Neural progenitor cell (in vitro differentiated cells): ENCODE data around the gene IMP3. TPM values are rescaled to one million over a fixed set of nuclear protein-coding genes. Genes with fewer than 3 reads are reported as not detected.

ENCODE experiments used
- DNase-seq: peaks from one replicate; pipeline ENCODE4 v3.0.0-alpha.2; 2016; ENCODE audit warnings: low spot score
- H2AFZ ChIP-seq: fragments of 200-600 bp; sonication (generic); replicated peaks from 2 replicates; pipeline ENCODE4 v1.6.1; 2016; ENCODE audit warnings: antibody characterized with exemption
- H3F3A ChIP-seq: fragments of 200-600 bp; sonication (generic); 2 replicates; pipeline ENCODE4 v1.6.1; 2016; ENCODE audit warnings: antibody characterized with exemption, low read depth
- H3K27ac ChIP-seq: fragments of 200-600 bp; sonication (generic); 2 replicates; pipeline ENCODE4 v1.5.1; 2016; ENCODE audit warnings: mild to moderate bottlenecking
- H3K27me3 ChIP-seq: fragments of 200-600 bp; sonication (generic); 2 replicates; pipeline ENCODE4 v1.6.1; 2016; ENCODE audit warnings: mild to moderate bottlenecking, moderate library complexity
- H3K36me3 ChIP-seq: fragments of 200-600 bp; sonication (generic); 2 replicates; pipeline ENCODE4 v1.5.1; 2016
- H3K4me1 ChIP-seq: fragments of 200-600 bp; sonication (generic); 2 replicates; pipeline ENCODE4 v1.6.1; 2016; ENCODE audit warnings: mixed run types
- H3K4me2 ChIP-seq: fragments of 200-600 bp; sonication (generic); 2 replicates; pipeline ENCODE4 v1.6.1; 2016
- H3K4me3 ChIP-seq: fragments of 200-600 bp; sonication (generic); 2 replicates; pipeline ENCODE4 v1.5.1; 2016
- H3K79me2 ChIP-seq: fragments of 200-600 bp; sonication (generic); 2 replicates; pipeline ENCODE4 v1.6.1; 2016; ENCODE audit warnings: low read depth
- H3K9ac ChIP-seq: fragments of 200-600 bp; sonication (generic); 2 replicates; pipeline ENCODE4 v1.6.1; 2016
- H3K9me3 ChIP-seq: fragments of 200-600 bp; sonication (generic); 2 replicates; pipeline ENCODE4 v1.5.1; 2016; ENCODE audit warnings: low read depth
- H4K20me1 ChIP-seq: fragments of 200-600 bp; sonication (generic); 2 replicates; pipeline ENCODE4 v1.6.1; 2016; ENCODE audit warnings: low read depth
- H3K27ac Mint-ChIP-seq: 3 replicates; pipeline ENCODE4 v1.8.0; 2021; ENCODE audit warnings: mixed read lengths
- H3K27me3 Mint-ChIP-seq: 2 replicates; pipeline ENCODE4 v1.8.0; 2022; ENCODE audit warnings: low read depth, mild to moderate bottlenecking, inconsistent platforms, moderate library complexity, mixed read lengths; ENCODE audit not compliant: insufficient read depth
- H3K36me3 Mint-ChIP-seq: 3 replicates; pipeline ENCODE4 v1.8.0; 2021; ENCODE audit warnings: mixed read lengths
- H3K4me1 Mint-ChIP-seq: 3 replicates; pipeline ENCODE4 v1.8.0; 2021; ENCODE audit warnings: mixed read lengths
- H3K4me3 Mint-ChIP-seq: 3 replicates; pipeline ENCODE4 v1.8.0; 2021; ENCODE audit warnings: mild to moderate bottlenecking, moderate library complexity, mixed read lengths
- H3K9me3 Mint-ChIP-seq: 3 replicates; pipeline ENCODE4 v1.8.0; 2020; ENCODE audit warnings: mixed read lengths
- EZH2 ChIP-seq: fragments of 200-600 bp; sonication (generic); IDR thresholded peaks from 2 replicates; pipeline ENCODE4 v1.6.1; 2017; ENCODE audit warnings: antibody characterized with exemption, mild to moderate bottlenecking, moderate library complexity
- EZH2phosphoT487 ChIP-seq: fragments of 200-600 bp; sonication (generic); IDR thresholded peaks from 2 replicates; pipeline ENCODE4 v1.6.1; 2017; ENCODE audit warnings: antibody characterized with exemption
- total RNA-seq: library from RNA; depleted of rRNA; stranded (reverse); fragments of >200 nt; gene quantifications from 2 replicates; pipeline ENCODE4 v1.2.3, GENCODE V29; 2015; ENCODE audit warnings: low replicate concordance
- TF ChIP-seq, protein P1 (sequence below): fragments of 200-600 bp; sonication (generic); IDR thresholded peaks from 2 replicates; pipeline ENCODE4 v1.5.1; 2017; ENCODE audit warnings: antibody characterized with exemption, mild to moderate bottlenecking

Gene IMP3
- total RNA-seq, 1 donor from 2014 or later, result 62.1 TPM

GRCh38 chr15:75663931-75664421 lies 24.0 kb upstream of the IMP3 start:
- peaks cover 13% of the 10 kb centered on the region for H4K20me1 ChIP-seq
- TF ChIP-seq, protein P1, sequence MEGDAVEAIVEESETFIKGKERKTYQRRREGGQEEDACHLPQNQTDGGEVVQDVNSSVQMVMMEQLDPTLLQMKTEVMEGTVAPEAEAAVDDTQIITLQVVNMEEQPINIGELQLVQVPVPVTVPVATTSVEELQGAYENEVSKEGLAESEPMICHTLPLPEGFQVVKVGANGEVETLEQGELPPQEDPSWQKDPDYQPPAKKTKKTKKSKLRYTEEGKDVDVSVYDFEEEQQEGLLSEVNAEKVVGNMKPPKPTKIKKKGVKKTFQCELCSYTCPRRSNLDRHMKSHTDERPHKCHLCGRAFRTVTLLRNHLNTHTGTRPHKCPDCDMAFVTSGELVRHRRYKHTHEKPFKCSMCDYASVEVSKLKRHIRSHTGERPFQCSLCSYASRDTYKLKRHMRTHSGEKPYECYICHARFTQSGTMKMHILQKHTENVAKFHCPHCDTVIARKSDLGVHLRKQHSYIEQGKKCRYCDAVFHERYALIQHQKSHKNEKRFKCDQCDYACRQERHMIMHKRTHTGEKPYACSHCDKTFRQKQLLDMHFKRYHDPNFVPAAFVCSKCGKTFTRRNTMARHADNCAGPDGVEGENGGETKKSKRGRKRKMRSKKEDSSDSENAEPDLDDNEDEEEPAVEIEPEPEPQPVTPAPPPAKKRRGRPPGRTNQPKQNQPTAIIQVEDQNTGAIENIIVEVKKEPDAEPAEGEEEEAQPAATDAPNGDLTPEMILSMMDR, result no peak
- TF ChIP-seq EZH2phosphoT487, result no peak
- no peak for TF ChIP-seq EZH2
- no peaks in the 10 kb centered on the region for H3K36me3 ChIP-seq
- no peaks in the 10 kb centered on the region for H3K27me3 ChIP-seq
- H3K36me3 Mint-ChIP-seq, result peaks cover 3% of the 10 kb centered on the region
- H3K27ac Mint-ChIP-seq, result no peak overlapping the region
- H3K27me3 Mint-ChIP-seq, result peaks cover 2% of the 10 kb centered on the region
- no peak overlapping the region for H3K4me3 ChIP-seq
- H2AFZ ChIP-seq, result no peak overlapping the region
- peaks cover 3% of the 10 kb centered on the region for H3K4me1 Mint-ChIP-seq
- DNase-seq, result no peak
- H3K79me2 ChIP-seq, result no peaks in the 10 kb centered on the region
- no peak overlapping the region for H3K4me3 Mint-ChIP-seq
- H3F3A ChIP-seq, result no peaks in the 10 kb centered on the region
- no peak overlapping the region for H3K9ac ChIP-seq
- no peak overlapping the region for H3K4me2 ChIP-seq
- H3K4me1 ChIP-seq, result no peaks in the 10 kb centered on the region
- no peaks in the 10 kb centered on the region for H3K9me3 ChIP-seq
- no peaks in the 10 kb centered on the region for H3K9me3 Mint-ChIP-seq
- no peak overlapping the region for H3K27ac ChIP-seq

DNA sequence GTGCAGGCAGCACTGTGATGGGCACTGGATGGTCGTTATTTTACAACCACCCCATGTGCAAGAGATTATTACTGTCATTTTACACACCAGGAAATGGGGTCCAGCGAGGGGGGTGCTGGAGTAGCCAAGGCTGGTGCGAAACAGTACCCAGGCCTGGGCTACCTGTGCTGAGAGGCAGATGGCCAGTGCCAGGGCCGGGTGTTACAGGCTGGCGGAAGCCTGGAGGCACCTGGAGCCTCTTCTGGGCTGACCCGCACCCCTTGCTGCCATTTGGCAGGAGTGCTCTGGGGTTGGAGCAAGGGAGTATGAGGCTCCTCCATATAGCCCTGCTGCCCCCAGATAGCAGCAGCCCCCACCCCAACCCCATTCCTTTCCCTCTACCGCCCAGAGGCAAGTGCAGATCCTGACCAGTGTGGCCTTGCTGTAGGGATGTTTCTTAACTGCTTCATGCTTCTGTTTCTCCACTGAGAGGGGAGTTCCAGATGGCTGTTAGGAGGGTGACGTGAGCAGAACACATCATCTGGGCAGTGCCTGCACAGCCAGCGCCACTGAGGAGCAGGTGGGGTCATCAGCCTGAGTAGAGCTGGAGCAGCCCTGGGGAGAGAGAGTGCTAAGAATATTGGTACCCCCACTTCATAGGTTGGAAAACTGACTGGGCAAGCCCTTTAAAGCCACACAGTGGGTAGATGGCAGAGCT lies 22.9 kb upstream of the IMP3 start:
- no peak for TF ChIP-seq EZH2phosphoT487
- TF ChIP-seq, protein P1, result no peak
- no peak overlapping the region for H3K4me2 ChIP-seq
- H3K27ac ChIP-seq, result no peak overlapping the region
- no peaks in the 10 kb centered on the region for H3K79me2 ChIP-seq
- no peak overlapping the region for H3K4me3 Mint-ChIP-seq
- H3K27me3 Mint-ChIP-seq, result peaks cover 2% of the 10 kb centered on the region
- no peaks in the 10 kb centered on the region for H3F3A ChIP-seq
- no peak overlapping the region for H3K9ac ChIP-seq
- H3K4me1 Mint-ChIP-seq, result peaks cover 7% of the 10 kb centered on the region
- no peaks in the 10 kb centered on the region for H3K4me1 ChIP-seq
- H3K36me3 Mint-ChIP-seq, result peaks cover 3% of the 10 kb centered on the region
- H3K4me3 ChIP-seq, result no peak overlapping the region
- no peaks in the 10 kb centered on the region for H3K9me3 Mint-ChIP-seq
- DNase-seq, result no peak
- no peaks in the 10 kb centered on the region for H3K36me3 ChIP-seq
- no peaks in the 10 kb centered on the region for H3K9me3 ChIP-seq
- H3K27ac Mint-ChIP-seq, result no peak overlapping the region
- peaks cover 16% of the 10 kb centered on the region for H4K20me1 ChIP-seq
- no peak overlapping the region for H2AFZ ChIP-seq
- H3K27me3 ChIP-seq, result no peaks in the 10 kb centered on the region

GRCh38 chr15:75661756-75662140 lies 21.7 kb upstream of the IMP3 start:
- peaks cover 7% of the 10 kb centered on the region for H3K4me1 Mint-ChIP-seq
- no peaks in the 10 kb centered on the region for H3K4me1 ChIP-seq
- no peak overlapping the region for H3K4me2 ChIP-seq
- no peaks in the 10 kb centered on the region for H3K9me3 ChIP-seq
- H3K27me3 Mint-ChIP-seq, result peaks cover 2% of the 10 kb centered on the region
- H4K20me1 ChIP-seq, result peaks cover 20% of the 10 kb centered on the region
- H2AFZ ChIP-seq, result no peak overlapping the region
- DNase-seq, result no peak
- H3K9ac ChIP-seq, result no peak overlapping the region
- peaks cover 3% of the 10 kb centered on the region for H3K36me3 Mint-ChIP-seq
- H3F3A ChIP-seq, result no peaks in the 10 kb centered on the region
- no peaks in the 10 kb centered on the region for H3K36me3 ChIP-seq
- H3K27ac ChIP-seq, result no peak overlapping the region
- no peak overlapping the region for H3K27ac Mint-ChIP-seq
- H3K4me3 ChIP-seq, result no peak overlapping the region
- H3K79me2 ChIP-seq, result no peaks in the 10 kb centered on the region
- no peak overlapping the region for H3K4me3 Mint-ChIP-seq
- H3K9me3 Mint-ChIP-seq, result no peaks in the 10 kb centered on the region
- H3K27me3 ChIP-seq, result no peaks in the 10 kb centered on the region
- TF ChIP-seq EZH2phosphoT487 (no peak), EZH2 (no peak)
- TF ChIP-seq, protein P1, result no peak
